Fibroblast of villous mesenchyme (primary cell): ENCODE data around the gene RUNX2. TPM values are rescaled to one million over a fixed set of nuclear protein-coding genes. Genes with fewer than 3 reads are reported as not detected.
A peak's percentile ranks its signal among the peaks of the same experiment; 100 is the strongest.

Source experiments
- DNase-seq: peaks from one replicate; pipeline ENCODE4 v3.0.0-alpha.2; 2010; ENCODE audit warnings: low read depth
- H3K4me3 ChIP-seq: 2 replicates; pipeline ENCODE4 v1.5.1; 2011; ENCODE audit warnings: low read depth, mild to moderate bottlenecking, low read length
- total RNA-seq: library from RNA; depleted of rRNA; stranded (reverse); fragments of >200 nt; gene quantifications from 2 replicates; pipeline ENCODE4 v1.2.3, GENCODE V29; 2012
- TF ChIP-seq, protein P1 (sequence below): IDR thresholded peaks from 2 replicates; pipeline ENCODE4 v1.5.1; 2012; ENCODE audit warnings: low read depth, mild to moderate bottlenecking, low read length; ENCODE audit not compliant: insufficient read depth

Gene RUNX2
- total RNA-seq, 1 donor: 8.6 TPM

DNA sequence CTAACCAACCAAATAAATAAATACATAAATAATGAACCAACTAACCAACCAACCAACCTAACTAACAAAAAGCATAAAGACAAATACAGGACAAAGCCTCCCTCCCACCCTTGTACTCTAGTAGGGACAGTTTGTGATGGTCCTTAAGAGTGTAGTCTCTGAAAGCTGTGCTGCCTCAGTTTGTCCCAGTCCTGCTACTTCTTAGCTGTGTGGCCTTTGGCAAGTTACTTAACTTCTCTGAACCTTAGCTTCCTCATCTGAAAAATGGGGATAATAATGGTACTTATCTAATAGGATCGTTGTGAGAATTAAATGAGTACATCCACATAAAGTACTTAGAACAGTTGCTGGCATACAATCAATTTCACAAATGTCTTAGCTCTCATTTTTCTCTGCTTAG lies 282.2 kb downstream of the RUNX2 start:
- TF ChIP-seq, protein P1, sequence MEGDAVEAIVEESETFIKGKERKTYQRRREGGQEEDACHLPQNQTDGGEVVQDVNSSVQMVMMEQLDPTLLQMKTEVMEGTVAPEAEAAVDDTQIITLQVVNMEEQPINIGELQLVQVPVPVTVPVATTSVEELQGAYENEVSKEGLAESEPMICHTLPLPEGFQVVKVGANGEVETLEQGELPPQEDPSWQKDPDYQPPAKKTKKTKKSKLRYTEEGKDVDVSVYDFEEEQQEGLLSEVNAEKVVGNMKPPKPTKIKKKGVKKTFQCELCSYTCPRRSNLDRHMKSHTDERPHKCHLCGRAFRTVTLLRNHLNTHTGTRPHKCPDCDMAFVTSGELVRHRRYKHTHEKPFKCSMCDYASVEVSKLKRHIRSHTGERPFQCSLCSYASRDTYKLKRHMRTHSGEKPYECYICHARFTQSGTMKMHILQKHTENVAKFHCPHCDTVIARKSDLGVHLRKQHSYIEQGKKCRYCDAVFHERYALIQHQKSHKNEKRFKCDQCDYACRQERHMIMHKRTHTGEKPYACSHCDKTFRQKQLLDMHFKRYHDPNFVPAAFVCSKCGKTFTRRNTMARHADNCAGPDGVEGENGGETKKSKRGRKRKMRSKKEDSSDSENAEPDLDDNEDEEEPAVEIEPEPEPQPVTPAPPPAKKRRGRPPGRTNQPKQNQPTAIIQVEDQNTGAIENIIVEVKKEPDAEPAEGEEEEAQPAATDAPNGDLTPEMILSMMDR: no peak
- no peak overlapping the region for H3K4me3 ChIP-seq
- DNase-seq: no peak

- no peak overlapping the region for H3K4me3 ChIP-seq
- no peak for DNase-seq
- TF ChIP-seq, protein P1: no peak
Observed at GRCh38 chr6:45610832-45611231, 282.7 kb downstream of the RUNX2 start.

DNA sequence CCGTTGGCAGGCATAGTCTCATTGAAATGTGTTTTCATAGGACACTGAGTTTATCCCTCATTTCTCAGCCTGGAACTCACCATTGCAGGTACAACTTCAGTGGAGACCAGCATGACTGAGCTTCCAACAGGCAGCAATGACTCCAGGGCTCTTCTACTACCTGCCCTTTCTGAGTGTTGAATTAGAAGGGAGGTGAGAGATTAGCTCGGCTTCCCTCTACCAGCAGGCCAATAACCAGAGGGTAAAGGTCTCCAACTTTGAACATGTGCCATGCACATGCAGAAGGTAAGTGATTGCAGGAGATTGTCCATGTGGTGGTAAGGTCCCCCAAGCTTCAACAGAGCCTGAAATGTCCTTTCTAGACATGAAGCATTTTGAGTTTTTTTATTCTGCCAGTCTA lies 283.4 kb downstream of the RUNX2 start:
- no peak for DNase-seq
- no peak overlapping the region for H3K4me3 ChIP-seq
- TF ChIP-seq, protein P1: no peak

DNA sequence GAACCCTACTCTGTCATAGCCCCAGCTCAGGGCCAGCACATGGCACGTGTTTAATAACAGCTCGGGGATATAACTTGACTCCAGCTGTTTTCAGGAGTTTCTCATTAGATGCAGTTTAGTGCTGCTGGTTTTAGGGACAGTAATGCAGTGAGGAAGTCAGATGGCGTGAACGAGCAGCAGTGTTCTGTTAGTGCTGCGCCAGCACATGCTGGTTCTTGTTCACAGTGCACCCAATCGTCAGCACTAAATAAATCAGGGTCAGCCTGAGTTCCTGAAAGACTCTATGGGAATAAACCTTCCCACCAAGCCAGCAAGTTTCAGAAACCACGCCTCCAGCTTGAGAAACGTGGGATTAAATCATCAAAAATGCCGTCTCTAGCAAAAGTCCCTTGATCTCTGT lies 285.5 kb downstream of the RUNX2 start:
- no peak overlapping the region for H3K4me3 ChIP-seq
- TF ChIP-seq, protein P1: no peak
- peak; percentile 97 for DNase-seq

DNA sequence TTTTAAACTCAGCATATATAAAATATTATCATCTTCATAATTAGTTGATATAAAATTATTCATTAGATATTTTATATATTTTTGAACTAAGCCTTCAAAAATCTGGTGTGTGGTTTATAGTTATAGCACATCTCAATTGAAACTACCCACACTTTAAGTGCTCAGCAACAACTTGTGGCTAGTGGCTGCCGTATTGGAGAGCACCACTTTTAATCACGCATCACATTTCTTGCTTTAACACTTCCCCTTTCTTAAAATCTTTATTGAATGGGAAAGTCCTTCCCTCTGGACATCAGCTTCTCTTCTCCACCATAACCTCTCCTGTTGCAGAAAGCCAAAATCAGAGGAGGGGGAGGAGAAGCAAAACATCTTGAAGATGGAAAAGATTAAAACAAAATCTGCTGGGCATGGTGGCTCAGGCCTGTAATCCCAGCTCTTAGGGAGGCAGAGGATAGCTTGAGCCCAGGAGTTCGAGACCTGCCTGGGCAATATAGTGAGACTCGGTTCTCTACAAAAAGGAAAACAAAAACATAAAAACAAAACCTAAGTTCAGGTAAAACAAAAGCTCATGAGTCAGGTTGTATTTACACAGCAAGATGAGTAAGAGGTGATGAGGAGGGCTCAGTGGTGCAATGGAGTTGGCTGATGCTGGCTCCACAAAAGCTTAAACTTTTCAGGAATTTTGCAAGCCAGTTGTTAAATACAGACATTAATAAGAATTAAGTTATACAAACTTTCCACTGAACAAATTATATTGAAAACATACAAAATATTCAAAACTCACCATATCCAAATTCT lies 286.6 kb downstream of the RUNX2 start:
- H3K4me3 ChIP-seq: no peak overlapping the region
- TF ChIP-seq, protein P1: no peak
- peak; percentile 36 for DNase-seq

GRCh38 chr6:45616209-45616608 lies 288.1 kb downstream of the RUNX2 start:
- H3K4me3 ChIP-seq: no peak overlapping the region
- TF ChIP-seq, protein P1: no peak

DNA sequence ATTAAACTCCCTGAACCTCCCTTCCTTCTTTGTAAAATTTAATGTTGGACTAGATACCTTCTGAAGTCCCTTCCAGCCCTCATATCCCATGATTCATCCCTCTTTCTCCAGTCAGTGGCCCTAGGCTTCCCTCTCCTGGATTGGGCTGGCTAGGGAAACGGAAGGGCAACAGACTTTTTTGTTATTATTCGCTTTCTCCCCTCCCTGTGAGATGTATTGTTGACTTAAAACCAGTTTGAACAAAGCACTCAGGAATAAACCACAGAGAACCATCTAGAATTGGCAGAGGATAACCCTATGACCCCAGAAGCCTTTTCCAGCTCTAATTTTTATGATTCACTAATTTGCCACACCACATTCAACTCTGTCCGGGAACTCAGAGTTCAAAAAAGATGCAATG lies 289.3 kb downstream of the RUNX2 start:
- H3K4me3 ChIP-seq: no peak overlapping the region
- TF ChIP-seq, protein P1: peak; percentile 15
- DNase-seq: peak; percentile 26

More at GRCh38 chr6:45616209-45616608, 288.1 kb downstream of the RUNX2 start:
- DNase-seq: no peak
